HG03045 (cell line): ENCODE measurements around the gene MACROD2.

Experiments
- ATAC-seq: cut with Tn5 transposase; IDR thresholded peaks from one replicate; pipeline ENCODE4 v1.9.1; 2021; ENCODE audit warnings: mild to moderate bottlenecking, moderate library complexity; ENCODE audit not compliant: unreplicated experiment

MACROD2 gene

DNA sequence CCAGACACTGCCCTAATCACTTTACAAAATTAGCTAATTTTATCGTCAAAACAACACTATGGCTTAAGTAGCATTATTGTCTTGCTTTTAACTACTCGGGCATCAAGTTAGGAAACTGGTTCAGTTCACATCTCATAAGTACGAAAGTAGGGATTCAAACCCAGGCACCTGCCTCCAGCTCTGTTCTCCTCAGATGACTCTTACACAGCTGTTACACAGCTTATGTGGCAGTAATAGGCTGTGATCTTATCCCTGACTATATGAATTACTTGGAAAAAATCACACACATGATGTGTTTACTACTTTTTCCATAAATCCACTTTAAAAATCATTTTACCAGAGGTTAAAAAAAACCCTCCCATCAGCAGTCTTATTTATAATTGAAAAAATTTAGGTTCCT, 731.3 kb downstream of the MACROD2 start:
- ATAC-seq: no peak

DNA sequence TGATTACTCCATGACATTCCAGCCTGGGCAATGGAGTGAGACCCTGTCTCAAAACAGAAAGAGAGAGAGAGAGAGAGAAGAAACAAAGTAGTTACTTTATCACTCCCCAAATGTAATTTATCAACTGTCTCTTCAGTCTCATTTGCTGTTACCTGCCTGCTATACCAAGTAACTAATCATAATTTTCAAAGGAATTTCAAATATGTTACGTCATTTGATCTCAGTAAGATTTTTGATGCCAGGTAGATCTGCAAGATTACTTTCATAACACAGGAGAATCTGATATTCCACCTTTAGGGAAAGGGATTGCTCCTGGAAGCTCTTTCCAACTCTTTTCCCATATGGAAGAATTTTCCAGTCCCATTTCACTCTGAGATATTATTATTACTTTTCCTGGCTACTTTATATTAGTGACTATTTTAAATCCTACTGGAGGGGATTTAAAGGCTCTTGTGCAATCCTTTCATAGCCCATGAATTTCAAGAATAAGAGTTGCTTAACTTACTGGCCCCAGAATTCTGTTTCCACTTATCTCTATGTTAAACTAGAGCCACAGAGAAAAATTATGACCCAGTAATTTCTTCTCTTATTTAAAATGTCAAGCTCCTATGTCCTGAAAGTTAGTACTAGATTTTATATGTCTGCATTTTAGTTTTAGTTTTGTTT, 732.3 kb downstream of the MACROD2 start:
- ATAC-seq: no peak

DNA sequence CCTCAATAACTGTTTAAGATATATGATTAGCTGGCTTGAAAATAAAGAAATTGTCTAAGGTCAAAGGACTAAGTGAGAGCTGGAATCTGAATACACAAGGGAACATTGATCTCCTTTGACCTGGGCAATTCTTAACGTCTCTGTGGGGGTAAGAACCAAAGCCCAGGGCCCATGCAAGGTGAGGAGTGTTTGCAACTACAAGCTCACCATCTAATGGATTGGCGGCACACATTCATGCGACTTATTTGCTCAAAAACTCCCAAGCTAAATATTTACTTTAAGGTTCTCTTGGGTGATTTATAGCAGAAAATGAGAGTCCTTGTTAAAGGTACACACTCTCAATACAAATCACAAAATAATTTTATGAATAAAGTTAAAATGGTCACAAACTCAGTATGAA, 734.1 kb downstream of the MACROD2 start:
- ATAC-seq: no peak

DNA sequence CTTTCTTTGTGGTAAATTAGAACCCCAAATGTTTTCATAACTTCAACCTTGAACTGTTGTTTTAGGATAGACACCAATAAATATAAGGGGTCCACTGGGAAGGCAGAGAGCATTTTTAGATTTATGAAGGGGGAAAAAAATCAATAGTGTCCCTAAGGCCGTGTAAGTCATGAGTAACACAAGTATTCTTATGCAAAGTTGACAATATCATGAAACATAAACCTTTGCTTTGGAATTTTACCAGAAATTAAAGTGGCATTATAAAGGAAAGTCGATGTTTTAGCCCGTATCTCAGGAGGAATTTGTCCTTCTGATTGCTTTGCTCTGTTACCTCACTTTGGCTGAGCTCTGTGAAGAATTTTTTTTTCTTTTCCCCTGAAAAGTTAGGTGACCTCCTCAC, 737.0 kb downstream of the MACROD2 start:
- no peak for ATAC-seq

DNA sequence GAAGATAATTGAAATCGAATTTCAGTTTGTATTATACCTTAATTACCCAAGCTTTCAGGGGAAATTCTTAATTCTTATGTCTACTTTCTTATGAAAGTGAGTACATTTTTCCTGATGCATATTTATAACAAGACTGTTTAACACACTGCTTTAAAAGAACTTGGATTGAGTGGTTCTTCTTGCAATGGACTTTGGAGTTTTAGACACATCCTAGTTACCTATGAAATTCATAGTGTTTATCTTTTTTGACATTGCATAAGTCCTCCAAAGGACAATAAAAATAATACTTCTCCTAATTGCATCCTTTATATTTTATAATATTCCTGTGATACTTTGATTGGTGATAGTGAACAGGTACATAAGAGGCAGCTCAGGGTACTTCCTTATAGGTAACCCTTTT, 737.7 kb downstream of the MACROD2 start:
- no peak for ATAC-seq

DNA sequence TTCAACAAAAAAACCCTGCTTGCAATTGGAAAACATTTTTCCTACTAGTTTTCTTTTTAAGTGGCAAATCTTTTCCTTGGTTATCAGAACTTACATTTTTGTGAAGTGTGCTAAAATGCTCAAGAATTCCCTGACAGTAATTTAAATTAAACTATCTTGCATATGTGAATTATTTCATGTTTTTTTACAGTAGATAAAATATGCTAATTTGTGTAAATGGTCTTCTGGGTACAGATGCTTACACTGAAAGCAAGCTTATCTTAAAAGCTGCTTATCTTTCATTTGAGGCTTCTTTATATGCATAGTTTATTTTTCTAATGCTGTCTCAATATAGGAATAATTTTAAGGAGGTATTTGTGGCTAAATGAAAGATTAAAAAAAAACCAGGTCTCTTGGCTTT, 745.1 kb downstream of the MACROD2 start:
- ATAC-seq: no peak

DNA sequence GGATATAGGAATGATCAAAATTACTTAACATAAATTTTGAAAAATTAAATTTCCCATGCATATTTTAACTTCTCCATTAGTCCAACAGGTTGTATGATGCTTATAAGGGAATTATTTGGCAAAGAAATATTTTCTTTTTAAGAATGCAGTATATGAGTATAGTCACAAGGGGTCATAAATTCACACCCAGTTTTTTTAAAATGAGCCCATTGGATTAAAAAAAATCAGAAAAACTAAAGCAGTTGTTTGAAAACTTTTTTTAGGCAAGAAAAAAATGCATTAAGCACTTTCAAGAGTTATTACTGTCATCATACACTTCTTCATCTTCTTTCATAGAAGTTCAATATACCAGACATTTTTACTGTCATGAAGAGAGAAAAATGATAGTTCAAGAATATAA, 746.3 kb downstream of the MACROD2 start:
- no peak for ATAC-seq

DNA sequence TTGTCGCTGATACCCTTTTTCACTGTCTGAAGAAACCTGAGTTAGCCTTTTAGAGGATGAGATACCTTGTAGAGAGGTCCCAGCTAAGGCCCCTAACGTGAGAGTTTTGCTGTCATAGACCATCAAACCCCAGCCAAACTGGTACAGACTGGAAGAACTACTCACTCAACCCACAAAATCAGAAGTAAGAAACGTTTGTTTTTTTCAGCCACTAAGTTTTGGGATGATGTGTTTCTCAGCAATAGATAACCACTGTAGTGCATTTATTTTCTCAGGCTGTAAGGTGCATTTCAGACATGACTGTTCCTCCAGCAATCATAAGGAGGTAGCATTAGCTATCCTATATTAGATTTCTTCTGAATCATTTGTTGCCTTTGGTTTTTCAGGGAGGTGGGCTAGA, 749.4 kb downstream of the MACROD2 start:
- ATAC-seq: no peak

DNA sequence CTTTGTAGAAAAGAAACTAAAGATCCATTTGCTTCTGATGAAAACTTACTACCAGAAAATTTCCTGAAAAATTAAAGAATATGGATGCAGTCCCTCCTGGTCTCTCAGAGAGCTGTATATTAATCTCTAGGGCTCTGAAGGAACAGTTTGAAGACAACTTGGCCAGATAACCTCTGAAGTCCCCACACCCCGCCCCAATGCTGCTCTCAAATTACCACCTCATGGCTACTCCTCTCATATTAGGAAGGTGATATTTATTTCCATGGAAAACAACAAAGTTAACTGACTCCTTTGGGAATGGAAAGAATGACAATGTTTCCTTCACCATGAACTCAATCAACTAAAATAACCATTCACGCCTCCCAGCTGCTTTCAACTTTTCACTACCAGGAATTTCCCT, 750.5 kb downstream of the MACROD2 start:
- ATAC-seq: no peak

DNA sequence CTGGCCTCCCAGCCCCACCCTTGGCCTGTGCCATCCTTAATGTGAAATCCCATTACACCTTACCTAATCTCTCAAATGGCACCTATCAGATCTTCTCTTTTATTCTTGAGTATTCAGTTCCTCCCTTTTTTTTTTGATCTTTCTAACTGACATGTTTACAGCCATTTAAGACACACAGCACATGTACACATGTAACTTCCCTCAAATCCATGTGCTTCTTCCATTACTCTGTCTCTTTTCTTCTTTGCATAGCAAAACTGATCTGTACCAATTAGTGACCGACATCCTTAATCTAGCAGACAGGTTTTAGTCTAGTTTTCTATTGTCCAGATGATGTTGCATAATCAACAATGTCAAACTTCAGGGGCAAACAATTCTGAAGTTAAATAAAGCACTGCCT, 755.9 kb downstream of the MACROD2 start:
- no peak for ATAC-seq

DNA sequence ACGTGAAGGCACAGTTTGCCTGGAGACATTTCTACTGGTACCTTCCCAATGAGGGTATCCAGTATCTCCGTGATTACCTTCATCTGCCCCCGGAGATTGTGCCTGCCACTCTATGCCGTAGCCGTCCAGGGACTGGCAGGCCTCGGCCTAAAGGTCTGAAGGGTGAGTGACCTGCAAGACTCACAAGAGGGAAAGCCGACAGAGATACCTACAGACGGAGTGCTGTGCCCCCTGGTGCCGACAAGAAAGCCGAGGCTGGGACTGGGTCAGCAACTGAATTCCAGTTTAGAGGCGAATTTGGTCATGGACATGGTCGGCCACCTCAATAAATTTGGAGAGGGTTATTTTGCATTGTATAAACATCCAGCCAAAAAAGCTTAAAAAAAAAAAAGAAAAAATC, 762.4 kb downstream of the MACROD2 start:
- ATAC-seq: no peak

DNA sequence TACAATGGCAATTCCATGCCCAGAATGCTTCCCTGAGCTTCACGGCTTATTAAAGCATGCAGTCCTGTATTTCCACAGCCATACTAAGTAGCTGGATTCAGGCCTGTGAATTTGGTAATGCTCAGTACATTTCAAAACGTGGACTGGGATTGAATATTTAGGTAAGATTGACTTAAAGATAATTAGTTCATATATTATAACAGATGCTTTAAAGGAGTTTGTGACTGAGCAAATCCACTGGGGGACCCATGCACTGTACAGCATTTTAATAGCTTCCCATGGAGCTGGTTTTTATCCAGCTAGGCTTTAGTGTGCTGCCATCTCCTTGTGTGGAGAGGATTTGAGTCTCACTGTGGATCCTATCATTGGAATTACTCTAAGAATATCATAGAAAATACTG, 763.0 kb downstream of the MACROD2 start:
- no peak for ATAC-seq

DNA sequence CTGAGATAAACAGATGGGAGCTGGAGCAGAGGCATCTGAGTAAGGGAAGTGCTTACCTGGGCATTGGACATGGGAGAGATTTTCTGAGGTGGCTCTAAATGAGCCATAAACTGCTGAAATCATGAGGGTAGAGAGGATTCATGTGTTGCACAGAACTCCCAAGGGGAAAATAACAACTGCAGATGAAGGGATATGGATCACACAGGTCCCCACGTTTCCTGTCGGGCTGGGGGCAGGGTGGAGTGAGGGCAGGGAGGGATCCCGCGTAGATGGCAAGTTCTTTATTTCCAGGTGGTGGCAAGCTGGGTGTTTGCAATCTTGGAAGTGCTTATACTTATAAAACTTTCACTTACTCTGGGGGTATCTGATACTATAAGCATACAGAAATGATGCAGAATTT, 764.7 kb downstream of the MACROD2 start:
- ATAC-seq: no peak

DNA sequence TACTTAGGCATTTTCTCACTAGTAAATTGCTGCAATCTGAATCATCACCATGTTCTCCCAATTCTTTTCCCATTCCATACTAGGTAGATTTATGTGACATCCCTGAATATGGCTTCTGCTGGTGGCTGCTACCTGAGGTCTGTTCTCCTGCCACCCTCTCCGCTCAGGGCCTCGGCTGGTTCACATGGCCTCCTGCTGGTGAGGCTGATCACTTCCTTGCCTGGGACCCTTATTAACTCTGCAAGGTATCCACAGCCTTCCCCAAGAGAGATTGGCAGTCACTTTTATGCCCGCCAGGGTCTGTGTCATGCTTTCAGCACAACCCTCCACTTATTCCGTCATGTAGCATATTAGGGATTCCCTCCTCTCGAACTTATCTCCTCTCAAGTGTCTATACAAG, 766.6 kb downstream of the MACROD2 start:
- ATAC-seq: no peak

DNA sequence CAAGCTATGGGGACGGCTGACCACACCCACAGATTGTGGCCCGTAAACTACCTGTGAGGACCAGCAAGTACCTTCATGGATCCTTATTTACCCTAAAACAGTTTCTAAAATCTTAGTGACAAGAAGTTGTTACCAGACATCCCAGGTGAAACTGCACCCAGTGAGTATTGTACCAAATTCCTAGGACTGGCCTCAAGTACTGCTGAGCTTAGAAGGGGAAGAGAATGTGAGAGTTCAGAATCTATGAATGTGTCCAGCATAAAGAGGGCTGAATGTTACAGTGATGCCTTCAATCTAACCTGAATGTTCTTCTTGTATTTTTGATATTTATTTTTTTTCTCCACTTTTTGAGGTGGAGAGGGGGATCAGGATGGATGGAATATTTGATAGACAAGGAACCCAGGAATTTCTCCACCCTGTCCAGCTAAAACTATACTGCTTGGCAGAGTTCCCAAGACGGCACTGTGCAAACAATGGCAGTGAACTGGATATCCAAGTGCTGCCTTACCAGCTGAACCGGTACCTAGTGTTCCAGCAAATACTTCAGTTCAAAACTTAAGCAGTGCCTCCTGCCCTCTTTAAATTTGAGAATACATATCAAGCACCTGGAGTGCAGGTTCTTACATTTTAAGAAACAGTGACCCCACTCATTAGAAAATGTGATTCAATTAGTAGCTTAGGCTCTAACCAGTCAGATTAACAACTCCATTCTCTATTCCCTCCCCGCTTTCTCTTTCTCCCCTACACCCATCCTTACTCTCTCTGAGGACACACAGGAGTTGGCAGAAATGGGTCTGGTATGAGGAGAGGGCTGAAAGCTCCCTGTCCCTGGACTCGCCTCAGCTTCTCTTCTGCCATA, 769.4 kb downstream of the MACROD2 start:
- ATAC-seq: no peak

DNA sequence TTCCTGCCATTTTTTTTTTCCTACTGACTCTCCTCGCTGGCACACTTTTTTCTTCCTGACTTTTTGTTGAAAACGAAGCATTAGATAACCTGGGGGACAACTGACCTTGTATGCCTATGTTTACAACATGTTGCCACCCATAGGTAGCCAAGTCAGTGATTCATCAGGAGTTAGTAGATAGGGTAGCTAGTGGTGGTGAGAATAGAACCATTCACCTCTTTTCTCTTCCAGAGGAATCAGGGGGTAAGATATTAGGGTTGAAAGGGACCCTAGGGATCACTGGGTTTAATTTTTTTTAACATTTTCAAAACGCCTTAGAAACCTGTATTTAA, 770.0 kb downstream of the MACROD2 start:
- ATAC-seq: no peak

DNA sequence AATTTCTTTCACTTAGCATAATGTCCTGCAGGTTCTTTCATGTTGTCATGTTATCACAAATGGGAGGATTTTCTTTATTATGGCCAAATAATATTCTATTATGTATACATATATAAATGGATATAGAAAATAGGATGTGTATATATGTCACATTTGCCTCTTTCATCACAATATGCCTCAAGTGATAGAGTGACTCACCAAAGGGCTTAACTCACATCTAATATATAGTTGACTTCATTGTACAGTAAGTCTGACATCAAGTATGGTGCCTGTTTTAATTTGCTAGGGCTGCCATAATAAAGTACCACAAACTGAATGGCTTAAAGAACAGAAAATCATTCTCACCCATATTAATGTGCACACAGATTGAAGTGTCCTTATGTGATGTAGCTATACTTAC, 778.2 kb downstream of the MACROD2 start:
- no peak for ATAC-seq

DNA sequence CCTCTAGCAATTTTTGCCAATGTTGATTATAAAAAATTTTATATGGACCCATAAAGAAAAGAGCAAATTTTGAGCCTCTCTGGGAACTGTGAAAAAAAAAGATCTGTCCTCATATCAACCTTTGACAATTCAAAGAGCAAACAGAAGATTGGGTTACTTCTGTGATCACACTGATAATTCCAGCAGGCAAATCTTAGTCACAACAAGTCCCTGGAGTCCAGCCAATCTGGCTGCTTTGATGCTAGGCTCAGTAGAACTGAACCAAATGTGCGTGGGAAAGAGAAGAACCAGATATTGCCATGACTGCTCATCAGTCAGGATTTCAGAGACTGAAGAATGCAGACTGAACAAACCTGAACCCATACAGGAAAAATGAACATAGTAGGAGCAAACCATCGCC, 780.5 kb downstream of the MACROD2 start:
- ATAC-seq: no peak

DNA sequence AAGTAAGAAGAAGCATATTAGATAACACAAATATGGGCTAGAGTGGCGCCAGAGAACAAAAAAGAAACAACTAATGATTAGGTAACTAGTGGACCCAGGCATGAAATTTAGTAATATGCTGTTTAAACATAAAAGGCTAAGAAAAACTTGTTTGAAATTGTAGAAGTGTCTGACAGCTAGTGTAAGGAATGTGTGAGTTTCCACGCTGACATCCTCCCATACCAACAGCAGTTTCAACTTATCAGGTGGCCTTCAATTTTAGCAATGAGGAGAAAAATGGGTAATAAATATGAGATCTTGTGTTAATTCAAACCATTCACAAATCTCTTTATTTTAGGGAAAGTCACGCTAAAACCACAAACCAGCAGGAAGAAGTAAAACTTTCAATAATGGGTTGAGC, 782.3 kb downstream of the MACROD2 start:
- ATAC-seq: no peak

DNA sequence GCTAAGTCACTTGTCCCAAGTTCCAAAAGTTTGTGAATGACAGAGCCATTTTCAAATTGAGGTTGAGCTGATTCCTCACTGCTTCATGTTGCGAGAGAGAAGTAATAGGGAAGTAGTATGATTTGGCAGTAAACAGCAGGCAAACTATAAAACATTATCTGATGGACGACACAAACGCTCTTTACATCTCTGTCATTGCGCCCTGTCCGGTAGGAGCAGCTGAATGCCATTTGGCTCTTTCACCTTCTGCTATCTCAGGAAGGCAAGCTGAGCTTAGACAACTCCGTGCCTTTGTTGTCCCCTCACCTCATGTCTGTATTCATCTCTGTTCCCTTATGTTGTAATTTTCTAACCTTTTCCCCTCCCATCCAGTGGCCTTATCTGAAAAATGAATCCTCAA, 782.8 kb downstream of the MACROD2 start:
- no peak for ATAC-seq

DNA sequence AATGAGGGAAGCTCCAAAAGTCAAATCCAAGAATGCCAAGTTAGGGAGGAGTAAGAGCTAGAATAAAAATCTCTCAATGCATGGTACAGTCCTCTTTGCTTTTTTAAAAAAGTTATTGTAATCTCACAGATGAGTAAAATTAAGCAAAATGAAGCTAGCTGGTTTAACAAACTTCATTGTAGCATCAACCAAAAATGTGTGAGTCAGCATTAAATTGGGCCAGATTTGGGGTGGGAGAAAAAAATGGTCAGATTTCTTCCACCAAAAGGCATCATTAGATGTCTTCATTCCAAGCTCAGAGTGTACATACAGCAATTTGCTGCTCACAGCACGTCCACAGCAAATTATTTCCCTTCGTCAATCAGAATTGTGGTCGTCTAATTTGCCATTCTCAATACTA, 783.6 kb downstream of the MACROD2 start:
- ATAC-seq: no peak

DNA sequence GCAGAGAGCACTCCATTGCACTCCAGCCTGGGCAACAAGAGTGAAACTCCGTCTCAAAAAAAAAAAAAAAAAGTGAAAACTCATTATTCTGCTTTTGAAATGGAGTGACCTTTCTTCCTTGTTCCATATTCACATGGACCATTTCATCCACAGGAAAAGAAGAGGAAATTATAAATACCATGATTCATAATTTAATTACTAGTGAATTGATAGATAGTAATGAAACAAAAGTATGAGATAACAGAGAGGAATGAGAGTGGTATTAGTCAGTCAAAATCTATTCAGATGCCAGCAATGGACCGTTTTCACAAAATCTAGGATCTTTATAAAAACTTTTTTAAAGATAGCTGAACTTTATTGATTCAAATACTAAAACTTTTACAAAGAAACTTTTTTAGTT, 785.2 kb downstream of the MACROD2 start:
- no peak for ATAC-seq

DNA sequence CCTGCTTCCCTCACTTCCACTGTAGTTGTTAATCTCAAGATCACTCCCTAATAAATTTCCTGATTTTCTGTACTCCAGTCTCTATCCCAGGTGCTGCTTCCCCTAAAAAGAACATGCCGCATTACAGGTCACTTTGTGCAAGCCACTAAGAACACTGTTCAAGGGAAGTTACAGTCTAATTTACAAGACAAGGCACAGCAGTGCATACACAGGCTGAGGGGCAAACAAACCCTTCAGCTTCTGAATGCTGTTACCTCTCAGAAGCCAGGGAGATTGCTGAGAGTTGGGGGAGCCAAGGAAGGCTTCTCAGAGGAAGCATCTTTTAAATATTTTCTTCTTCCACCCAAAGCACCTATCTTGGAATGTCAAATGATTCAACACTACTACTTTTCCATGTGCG, 787.4 kb downstream of the MACROD2 start:
- ATAC-seq: no peak
